ENCODE results near the gene UTS2. TPM values are rescaled to one million over a fixed set of nuclear protein-coding genes. Genes with fewer than 3 reads are reported as not detected.

The UTS2 gene
- total RNA-seq, result not detected
- long read RNA-seq, result 0 reads

- intact Hi-C loops (cut with DNase I), result no loop called here
- ATAC-seq (no peak), DNase-seq (no peak)
- Histone ChIP-seq H3K9me3 (no peaks in the 10 kb centered on the region), H3K27ac (no peak within 1 kb of the TSS), H3K4me1 (no peaks in the 10 kb centered on the region), H3K36me3 (no peaks in the 10 kb centered on the region), H3K4me3 (no peak within 1 kb of the TSS), H3K27me3 (no peaks in the 10 kb centered on the region)
- TF ChIP-seq CTCF (IDR thresholded peaks at IDR 0.05) (no peak), POLR2A (IDR thresholded peaks at IDR 0.05) (no peak)
- WGBS (ENCODE audit: insufficient coverage, low coverage, low lambda C conversion rate, missing lambda C conversion rate), result 57% methylated on average over 9 of the region's 10 CpGs
These were observed at the start of gene UTS2 for GRCh38 chr1:7852804-7853683. Gene UTS2, minus strand, starts transcription at chr1:7853065. Its CDS starts 62 bp downstream, at chr1:7853003.

- intact Hi-C loops (cut with DNase I), result loop anchor here (10.0 kb wide), 2 partner anchors 225 to 235 kb away; no protein-coding TSS in a partner anchor
- H3K27ac ChIP-seq, result no peak overlapping the region
- ATAC-seq, result no peak
- TF ChIP-seq POLR2A (IDR thresholded peaks at IDR 0.05) (no peak), CTCF (IDR thresholded peaks at IDR 0.05) (no peak)
- no peaks in the 10 kb centered on the region for H3K9me3 ChIP-seq
- no peak for DNase-seq
- no peaks in the 10 kb centered on the region for H3K27me3 ChIP-seq
- H3K4me1 ChIP-seq, result no peaks in the 10 kb centered on the region
- no CpG with 5 or more reads among the region's 4 CpGs for WGBS (ENCODE audit: insufficient coverage, low coverage, low lambda C conversion rate, missing lambda C conversion rate)
- no peak overlapping the region for H3K4me3 ChIP-seq
- no peaks in the 10 kb centered on the region for H3K36me3 ChIP-seq
These were observed 46.9 kb upstream of the UTS2 start for GRCh38 chr1:7899741-7900140.

GRCh38 chr1:7898962-7899361 is 46.1 kb upstream of the UTS2 start:
- intact Hi-C loops (cut with DNase I), result loop anchor here (10.0 kb wide), 2 partner anchors 224 to 234 kb away; no protein-coding TSS in a partner anchor
- no peak for TF ChIP-seq CTCF (IDR thresholded peaks at IDR 0.05)
- no peak for TF ChIP-seq POLR2A (IDR thresholded peaks at IDR 0.05)
- DNase-seq (no peak), ATAC-seq (no peak)
- Histone ChIP-seq H3K27me3 (no peaks in the 10 kb centered on the region), H3K4me3 (no peak overlapping the region), H3K9me3 (no peaks in the 10 kb centered on the region), H3K4me1 (no peaks in the 10 kb centered on the region), H3K27ac (no peak overlapping the region), H3K36me3 (no peaks in the 10 kb centered on the region)
- 83% methylated on average over 5 of the region's 5 CpGs for WGBS (ENCODE audit: insufficient coverage, low coverage, low lambda C conversion rate, missing lambda C conversion rate)

GRCh38 chr1:7896994-7897393 is 44.1 kb upstream of the UTS2 start:
- ATAC-seq (no peak), DNase-seq (no peak)
- Histone ChIP-seq H3K4me3 (no peak overlapping the region), H3K9me3 (no peaks in the 10 kb centered on the region), H3K27ac (no peak overlapping the region), H3K4me1 (no peaks in the 10 kb centered on the region), H3K36me3 (no peaks in the 10 kb centered on the region), H3K27me3 (no peaks in the 10 kb centered on the region)
- intact Hi-C loops (cut with DNase I), result loop anchor here (10.0 kb wide), 2 partner anchors 222 to 232 kb away; no protein-coding TSS in a partner anchor
- 44% methylated on average over 1 of the region's 1 CpG for WGBS (ENCODE audit: insufficient coverage, low coverage, low lambda C conversion rate, missing lambda C conversion rate)
- TF ChIP-seq POLR2A (IDR thresholded peaks at IDR 0.05) (no peak), CTCF (IDR thresholded peaks at IDR 0.05) (no peak)
